Transverse colon (tissue), 4 donors: ENCODE results near the gene MED10. TPM values are rescaled to one million over a fixed set of nuclear protein-coding genes. Genes with fewer than 3 reads are reported as not detected.

Experiments
- DNase-seq: peaks from one replicate; pipeline ENCODE4 v3.0.0-alpha.2; 2019
- H3K27ac ChIP-seq, 4 donors: fragments of 200-600 bp; sonication (generic); 2 replicates each; pipeline ENCODE4 v1.5.1; 2016 to 2018; ENCODE audit warnings: inconsistent platforms in 4 of 4
- H3K27me3 ChIP-seq: fragments of 200-600 bp; sonication (generic); 2 replicates; pipeline ENCODE4 v1.5.1; 2017; ENCODE audit warnings: inconsistent platforms
- H3K36me3 ChIP-seq, 4 donors: fragments of 200-600 bp; sonication (generic); 2 replicates each; pipeline ENCODE4 v1.5.1; 2017 to 2019; ENCODE audit warnings: inconsistent platforms in 4 of 4
- H3K4me1 ChIP-seq, 4 donors: fragments of 200-600 bp; sonication (generic); 2 replicates each; pipeline ENCODE4 v1.5.1; 2017 to 2020; ENCODE audit warnings: inconsistent platforms in 4 of 4
- H3K4me3 ChIP-seq, 4 donors: fragments of 200-600 bp; sonication (generic); 1 replicate in 1 of 4; 2 replicates in 3 of 4; pipeline versions ENCODE4 v1.5.1 to v1.6.1; 2017 to 2019; ENCODE audit warnings: inconsistent platforms in 4 of 4
- H3K9me3 ChIP-seq, 2 donors: fragments of 200-600 bp; sonication (generic); 2 replicates each; pipeline ENCODE4 v1.5.1; 2017 to 2019; ENCODE audit warnings: inconsistent platforms in 2 of 2
- EP300 ChIP-seq: sonication (generic); formaldehyde crosslinking; IDR thresholded peaks from one replicate; pipeline ENCODE4 v1.6.1; 2017; ENCODE audit warnings: antibody characterized with exemption, low read depth
- POLR2A ChIP-seq: fragments of 450-650 bp; IDR thresholded peaks from one replicate; pipeline ENCODE4 v1.6.1; 2016; ENCODE audit warnings: antibody characterized with exemption, mild to moderate bottlenecking, moderate library complexity
- POLR2AphosphoS5 ChIP-seq, 3 donors: sonication (generic); formaldehyde crosslinking; IDR thresholded peaks; one replicate each; pipeline ENCODE4 v1.6.1; 2016; ENCODE audit warnings: antibody characterized with exemption in 3 of 3
- WGBS, 2 donors: methylation state at CpG; one replicate each; pipeline ENCODE4 v1.1.5; 2018; ENCODE audit warnings: low coverage in 1 of 2; 5-methylcytosine and 5-hydroxymethylcytosine counted together
- in situ Hi-C, 4 donors: fragments of 200-750 bp; cut with MboI; loops; one replicate each; pipeline versions ENCODE4 v1.15.0 to v1.15.1; 2017; ENCODE audit warnings: low sequenced_read_pairs in 3 of 4, low pct_ligation_motif_present in 1 of 4, low pct_unique_long_range_greater_than_20kb in 1 of 4
- intact Hi-C: fragments of 100-400 bp; cut with DNase I; formaldehyde crosslinking; loops from one replicate; pipeline ENCODE4 v1.15.1; 2023; ENCODE audit warnings: low total_unique reads
- total RNA-seq, 4 donors: library from RNA; depleted of rRNA; stranded (reverse); fragments of >200 nt; gene quantifications; one replicate each; pipeline ENCODE4 v1.1.0, GENCODE V29; 2016
- TF ChIP-seq, protein P1 (sequence below), 5 experiments: fragments of 200-600 bp in 3 of 5; fragments of 450-650 bp in 2 of 5; sonication (generic) in 3 of 5; IDR thresholded peaks; 1 replicate in 2 of 5; 2 replicates in 3 of 5; pipeline ENCODE4 v1.5.1; 2016 to 2017; ENCODE audit warnings: antibody characterized with exemption in 5 of 5, inconsistent platforms in 3 of 5, mild to moderate bottlenecking in 2 of 5, moderate library complexity in 1 of 5

MED10 gene
- total RNA-seq, 4 donors from 2014 or later, result 9.4 to 25.1 (median 19.6) TPM

DNA sequence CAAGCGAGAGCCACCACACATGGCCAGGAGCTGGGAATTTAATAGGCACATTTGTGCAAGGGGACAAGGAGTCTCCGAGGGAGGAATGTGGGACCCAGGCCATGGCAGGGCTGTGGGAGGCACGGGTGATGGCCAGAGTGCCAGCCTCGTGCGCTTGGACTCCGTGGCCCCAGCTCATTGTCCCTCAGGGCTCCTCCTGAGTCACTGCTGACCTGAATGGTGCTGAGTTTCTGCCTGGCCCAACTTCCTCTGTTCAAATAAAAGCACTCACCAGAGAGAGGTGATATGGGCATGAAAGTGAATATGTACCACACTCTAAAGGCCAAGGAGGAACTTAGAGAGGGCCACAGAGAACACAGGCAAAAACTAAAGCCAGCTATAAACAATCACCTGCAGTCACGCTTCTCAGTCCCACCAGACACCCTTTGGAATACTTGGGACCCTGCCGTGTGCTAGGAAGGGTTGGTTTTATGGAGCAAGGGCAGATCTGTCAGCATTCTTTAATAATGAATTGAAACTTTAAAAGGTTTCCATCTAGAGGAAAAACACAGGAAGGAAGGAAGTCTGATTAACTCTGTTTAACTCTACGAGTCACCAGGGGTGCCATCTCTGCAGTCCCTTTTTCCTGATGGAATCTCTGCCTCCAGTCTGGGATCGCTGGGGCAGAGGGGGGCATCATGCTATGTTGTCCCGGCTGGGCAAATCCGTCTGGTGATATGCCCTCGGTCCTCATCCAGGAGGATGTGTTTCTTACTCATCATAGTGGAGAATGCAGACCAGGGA lies 45.2 kb upstream of the MED10 start:
- Histone ChIP-seq H3K27me3 (no peaks in the 10 kb centered on the region), H3K9me3 (no peaks in the 10 kb centered on the region), H3K36me3 (no peaks in the 10 kb centered on the region), H3K27ac (no peak overlapping the region), H3K4me1 (peaks cover 0 to 3% (median 0%) of the 10 kb centered on the region in 4 donors), H3K4me3 (no peak overlapping the region)
- 44 to 72% methylated on average over 2 to 13 of the region's 13 CpGs for WGBS, 2 donors
- DNase-seq, result no peak
- no peak for TF ChIP-seq POLR2A
- TF ChIP-seq, protein P1, sequence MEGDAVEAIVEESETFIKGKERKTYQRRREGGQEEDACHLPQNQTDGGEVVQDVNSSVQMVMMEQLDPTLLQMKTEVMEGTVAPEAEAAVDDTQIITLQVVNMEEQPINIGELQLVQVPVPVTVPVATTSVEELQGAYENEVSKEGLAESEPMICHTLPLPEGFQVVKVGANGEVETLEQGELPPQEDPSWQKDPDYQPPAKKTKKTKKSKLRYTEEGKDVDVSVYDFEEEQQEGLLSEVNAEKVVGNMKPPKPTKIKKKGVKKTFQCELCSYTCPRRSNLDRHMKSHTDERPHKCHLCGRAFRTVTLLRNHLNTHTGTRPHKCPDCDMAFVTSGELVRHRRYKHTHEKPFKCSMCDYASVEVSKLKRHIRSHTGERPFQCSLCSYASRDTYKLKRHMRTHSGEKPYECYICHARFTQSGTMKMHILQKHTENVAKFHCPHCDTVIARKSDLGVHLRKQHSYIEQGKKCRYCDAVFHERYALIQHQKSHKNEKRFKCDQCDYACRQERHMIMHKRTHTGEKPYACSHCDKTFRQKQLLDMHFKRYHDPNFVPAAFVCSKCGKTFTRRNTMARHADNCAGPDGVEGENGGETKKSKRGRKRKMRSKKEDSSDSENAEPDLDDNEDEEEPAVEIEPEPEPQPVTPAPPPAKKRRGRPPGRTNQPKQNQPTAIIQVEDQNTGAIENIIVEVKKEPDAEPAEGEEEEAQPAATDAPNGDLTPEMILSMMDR (IDR thresholded peaks at IDR 0.05), result no peak
- no peak for TF ChIP-seq EP300
- TF ChIP-seq POLR2AphosphoS5 (IDR thresholded peaks at IDR 0.05), result no peak
- in situ Hi-C loops, result no loop called here
- intact Hi-C loops, result no loop called here

GRCh38 chr5:6419340-6419852 lies 41.0 kb upstream of the MED10 start:
- TF ChIP-seq, protein P1 (IDR thresholded peaks at IDR 0.05), result no peak
- TF ChIP-seq POLR2AphosphoS5 (IDR thresholded peaks at IDR 0.05) (no peak), EP300 (no peak), POLR2A (no peak)
- Histone ChIP-seq H3K27me3 (no peaks in the 10 kb centered on the region), H3K4me3 (no peak overlapping the region), H3K4me1 (peaks cover 0 to 3% (median 0%) of the 10 kb centered on the region in 4 donors), H3K9me3 (no peaks in the 10 kb centered on the region), H3K36me3 (no peaks in the 10 kb centered on the region), H3K27ac (peak overlapping the region in 1 of 4 donors; percentile 37)
- intact Hi-C loops, result no loop called here
- in situ Hi-C loops, result no loop called here
- 17 to 23% methylated on average over 3 to 8 of the region's 8 CpGs for WGBS, 2 donors
- DNase-seq, result no peak

- no peaks in the 10 kb centered on the region for H3K9me3 ChIP-seq
- in situ Hi-C loops (no loop called here), intact Hi-C loops (no loop called here)
- WGBS, 2 donors, result 17 to 75% methylated on average over 1 to 3 of the region's 3 CpGs
- TF ChIP-seq POLR2AphosphoS5 (IDR thresholded peaks at IDR 0.05) (no peak), POLR2A (no peak), EP300 (no peak)
- TF ChIP-seq, protein P1 (IDR thresholded peaks at IDR 0.05), result no peak
- no peak overlapping the region for H3K27ac ChIP-seq
- H3K4me3 ChIP-seq, result no peak overlapping the region
- no peaks in the 10 kb centered on the region for H3K27me3 ChIP-seq
- DNase-seq, result no peak
- peaks cover 0 to 3% (median 0%) of the 10 kb centered on the region in 4 donors for H3K4me1 ChIP-seq
- no peaks in the 10 kb centered on the region for H3K36me3 ChIP-seq
These were observed 40.4 kb upstream of the MED10 start for GRCh38 chr5:6418679-6419276.

DNA sequence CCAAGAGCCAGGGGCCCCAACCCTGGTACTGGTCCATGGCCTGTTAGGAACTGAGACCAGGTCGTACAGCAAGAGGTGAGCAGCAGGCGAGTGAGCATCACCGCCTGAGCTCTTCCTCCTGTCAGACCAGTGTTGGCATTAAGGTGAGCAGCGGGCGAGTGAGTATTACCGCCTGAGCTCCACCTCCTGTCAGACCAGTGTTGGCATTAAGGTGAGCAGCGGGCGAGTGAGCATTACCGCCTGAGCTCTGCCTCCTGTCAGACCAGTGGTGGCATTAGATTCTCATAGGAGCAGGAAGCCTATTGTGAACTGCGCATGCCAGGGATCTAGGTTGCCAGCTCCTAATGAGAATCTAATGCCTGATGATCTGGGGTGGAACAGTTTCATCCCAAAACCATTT lies 39.3 kb upstream of the MED10 start:
- H3K9me3 ChIP-seq, result no peaks in the 10 kb centered on the region
- peaks cover 0 to 3% (median 0%) of the 10 kb centered on the region in 4 donors for H3K4me1 ChIP-seq
- no peaks in the 10 kb centered on the region for H3K36me3 ChIP-seq
- H3K27me3 ChIP-seq, result no peaks in the 10 kb centered on the region
- intact Hi-C loops (no loop called here), in situ Hi-C loops (no loop called here)
- WGBS, 2 donors, result 92% methylated on average over 10 of the region's 10 CpGs; no CpG with 5 or more reads in 1 of the 2 donors
- DNase-seq, result no peak
- no peak for TF ChIP-seq POLR2AphosphoS5 (IDR thresholded peaks at IDR 0.05)
- no peak for TF ChIP-seq POLR2A
- TF ChIP-seq, protein P1 (IDR thresholded peaks at IDR 0.05), result no peak
- TF ChIP-seq EP300, result no peak
- no peak overlapping the region for H3K27ac ChIP-seq
- no peak overlapping the region for H3K4me3 ChIP-seq
